DND-41 (cell line): ENCODE results near the gene HENMT1.
A peak's percentile ranks its signal among the peaks of the same experiment; 100 is the strongest.
"Not testable (repeated sequence)": the region's sequence is repeated elsewhere in the genome, so short reads cannot be mapped to it uniquely, and the experiment has no call there.

Experiments used
- ATAC-seq: fragments of 200-7000 bp; cut with Tn5 transposase; 3 replicates; pipeline ENCODE4 v1.9.1; 2021; ENCODE audit warnings: low read depth; ENCODE audit not compliant: insufficient read depth
- DNase-seq: peaks from one replicate; pipeline ENCODE4 v3.0.0-alpha.2; 2020
- H2AFZ ChIP-seq: 2 replicates; pipeline ENCODE4 v1.6.0; 2012; ENCODE audit warnings: low read depth, low read length
- H3K27ac ChIP-seq: 2 replicates; pipeline ENCODE4 v1.5.1; 2012; ENCODE audit warnings: low read length, inconsistent platforms
- H3K27me3 ChIP-seq: fragments of 200-600 bp; sonication (generic); 2 replicates; pipeline ENCODE4 v1.6.0; 2012; ENCODE audit warnings: low read length, mild to moderate bottlenecking, inconsistent platforms; ENCODE audit not compliant: insufficient read depth, poor library complexity
- H3K36me3 ChIP-seq: 2 replicates; pipeline ENCODE4 v1.5.1; 2012; ENCODE audit warnings: low read length, inconsistent platforms; ENCODE audit not compliant: insufficient read depth
- H3K4me1 ChIP-seq: 2 replicates; pipeline ENCODE4 v1.5.1; 2012; ENCODE audit warnings: mild to moderate bottlenecking, low read length; ENCODE audit not compliant: insufficient read depth
- H3K4me2 ChIP-seq: 2 replicates; pipeline ENCODE4 v1.6.0; 2012; ENCODE audit warnings: mild to moderate bottlenecking, moderate library complexity, low read length, inconsistent platforms; ENCODE audit not compliant: insufficient read depth
- H3K4me3 ChIP-seq, 2 experiments: fragments of 200-600 bp in 1 of 2; shearing (Covaris generic) in 1 of 2; 2 replicates each; pipeline ENCODE4 v1.5.1; 2012 to 2016; ENCODE audit warnings: inconsistent platforms in 2 of 2, low read length in 2 of 2, mild to moderate bottlenecking in 2 of 2, low read depth in 1 of 2, moderate library complexity in 1 of 2
- H3K79me2 ChIP-seq: 2 replicates; pipeline ENCODE4 v1.6.0; 2012; ENCODE audit warnings: low read length, inconsistent platforms; ENCODE audit not compliant: insufficient read depth
- H3K9ac ChIP-seq: 2 replicates; pipeline ENCODE4 v1.6.0; 2012; ENCODE audit warnings: low read depth, mild to moderate bottlenecking, inconsistent platforms, low read length, moderate library complexity
- H3K9me3 ChIP-seq: 2 replicates; pipeline ENCODE4 v1.5.1; 2012; ENCODE audit warnings: low read length, moderate library complexity, mild to moderate bottlenecking, inconsistent platforms; ENCODE audit not compliant: insufficient read depth, severe bottlenecking
- H4K20me1 ChIP-seq: 2 replicates; pipeline ENCODE4 v1.6.0; 2012; ENCODE audit warnings: low read length; ENCODE audit not compliant: insufficient read depth
- EZH2 ChIP-seq: IDR thresholded peaks from 3 replicates; pipeline ENCODE4 v1.6.1; 2012; ENCODE audit warnings: borderline replicate concordance, low read depth, mild to moderate bottlenecking, moderate library complexity, low read length, inconsistent platforms; ENCODE audit not compliant: severe bottlenecking
- TF ChIP-seq, protein P1 (sequence below): IDR thresholded peaks from 2 replicates; pipeline ENCODE4 v1.5.1; 2012; ENCODE audit warnings: borderline replicate concordance, low read length, moderate library complexity, mild to moderate bottlenecking; ENCODE audit not compliant: poor library complexity, severe bottlenecking; ENCODE audit errors: extremely low read depth

The HENMT1 gene

DNA sequence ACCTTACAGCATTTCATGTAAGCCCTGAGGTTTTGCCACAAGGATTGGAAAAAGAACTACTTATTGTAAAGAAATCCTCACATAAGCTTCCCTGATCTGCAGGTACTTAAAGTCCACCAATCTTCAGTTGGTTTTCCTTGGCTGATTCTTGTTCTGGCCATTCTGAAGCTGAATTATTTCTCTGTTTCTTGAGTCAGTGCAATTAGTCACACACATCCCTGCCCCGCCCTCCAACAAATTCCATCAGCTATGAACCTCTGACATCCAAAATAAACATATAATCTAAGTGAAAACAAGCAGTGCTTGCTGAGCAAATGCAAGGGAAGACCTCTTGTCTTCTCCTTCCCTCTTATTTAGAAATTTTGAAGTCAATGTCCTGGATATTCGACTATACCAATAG, 43.6 kb upstream of the HENMT1 start:
- Histone ChIP-seq H3K36me3 (peaks cover 21% of the 10 kb centered on the region), H2AFZ (no peak overlapping the region), H4K20me1 (peaks cover 8% of the 10 kb centered on the region; the same call in 1 of the 2 replicates), H3K27ac (no peak overlapping the region), H3K4me2 (no peak overlapping the region), H3K4me3 (no peak overlapping the region), H3K27me3 (no peaks in the 10 kb centered on the region), H3K79me2 (no peaks in the 10 kb centered on the region), H3K9me3 (no peaks in the 10 kb centered on the region), H3K4me1 (no peaks in the 10 kb centered on the region), H3K9ac (no peak overlapping the region)
- DNase-seq (no peak), ATAC-seq (no peak)
- no peak for TF ChIP-seq EZH2
- TF ChIP-seq, protein P1, sequence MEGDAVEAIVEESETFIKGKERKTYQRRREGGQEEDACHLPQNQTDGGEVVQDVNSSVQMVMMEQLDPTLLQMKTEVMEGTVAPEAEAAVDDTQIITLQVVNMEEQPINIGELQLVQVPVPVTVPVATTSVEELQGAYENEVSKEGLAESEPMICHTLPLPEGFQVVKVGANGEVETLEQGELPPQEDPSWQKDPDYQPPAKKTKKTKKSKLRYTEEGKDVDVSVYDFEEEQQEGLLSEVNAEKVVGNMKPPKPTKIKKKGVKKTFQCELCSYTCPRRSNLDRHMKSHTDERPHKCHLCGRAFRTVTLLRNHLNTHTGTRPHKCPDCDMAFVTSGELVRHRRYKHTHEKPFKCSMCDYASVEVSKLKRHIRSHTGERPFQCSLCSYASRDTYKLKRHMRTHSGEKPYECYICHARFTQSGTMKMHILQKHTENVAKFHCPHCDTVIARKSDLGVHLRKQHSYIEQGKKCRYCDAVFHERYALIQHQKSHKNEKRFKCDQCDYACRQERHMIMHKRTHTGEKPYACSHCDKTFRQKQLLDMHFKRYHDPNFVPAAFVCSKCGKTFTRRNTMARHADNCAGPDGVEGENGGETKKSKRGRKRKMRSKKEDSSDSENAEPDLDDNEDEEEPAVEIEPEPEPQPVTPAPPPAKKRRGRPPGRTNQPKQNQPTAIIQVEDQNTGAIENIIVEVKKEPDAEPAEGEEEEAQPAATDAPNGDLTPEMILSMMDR = no peak

DNA sequence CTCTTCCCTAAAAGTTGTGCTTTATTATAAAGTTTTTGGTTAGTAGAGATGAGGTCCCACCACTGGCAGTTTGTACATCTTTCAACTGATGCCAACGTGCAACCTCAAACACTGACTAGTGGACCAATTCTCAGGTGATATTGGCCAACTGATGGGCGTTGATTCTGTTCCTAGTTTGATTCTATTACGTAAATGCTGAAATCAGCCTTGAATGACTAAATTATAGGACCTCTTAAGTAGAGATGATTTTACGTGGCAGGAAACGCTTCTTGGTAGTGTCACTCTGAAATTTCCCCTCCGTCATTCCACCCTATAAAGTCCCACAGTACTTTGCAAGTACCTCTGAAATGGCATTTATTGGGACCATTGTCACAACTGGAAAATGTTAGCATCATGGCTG, 43.0 kb upstream of the HENMT1 start:
- H3K4me1 ChIP-seq = no peaks in the 10 kb centered on the region
- H3K4me3 ChIP-seq = no peak overlapping the region
- H4K20me1 ChIP-seq = peaks cover 14% of the 10 kb centered on the region; the same call in 1 of the 2 replicates
- no peak overlapping the region for H2AFZ ChIP-seq
- H3K79me2 ChIP-seq = no peaks in the 10 kb centered on the region
- TF ChIP-seq, protein P1 = no peak
- ATAC-seq = peak; percentile 8; the same call in 1 of the 3 replicates
- no peak for DNase-seq
- no peaks in the 10 kb centered on the region for H3K9me3 ChIP-seq
- H3K9ac ChIP-seq = no peak overlapping the region
- no peak overlapping the region for H3K27ac ChIP-seq
- H3K27me3 ChIP-seq = no peaks in the 10 kb centered on the region
- no peak overlapping the region for H3K4me2 ChIP-seq
- H3K36me3 ChIP-seq = peaks cover 27% of the 10 kb centered on the region

- H3K79me2 ChIP-seq, H3K9me3 ChIP-seq, H3K4me3 ChIP-seq, H3K4me1 ChIP-seq, H3K27ac ChIP-seq, H2AFZ ChIP-seq, H3K27me3 ChIP-seq, ATAC-seq, H3K4me2 ChIP-seq, H3K9ac ChIP-seq, DNase-seq: not testable (repeated sequence)
- peaks cover 23% of the 10 kb centered on the region; the same call in 1 of the 2 replicates for H4K20me1 ChIP-seq
- peaks cover 45% of the 10 kb centered on the region for H3K36me3 ChIP-seq
Observed at GRCh38 chr1:108702109-108702508, 41.2 kb upstream of the HENMT1 start.

DNA sequence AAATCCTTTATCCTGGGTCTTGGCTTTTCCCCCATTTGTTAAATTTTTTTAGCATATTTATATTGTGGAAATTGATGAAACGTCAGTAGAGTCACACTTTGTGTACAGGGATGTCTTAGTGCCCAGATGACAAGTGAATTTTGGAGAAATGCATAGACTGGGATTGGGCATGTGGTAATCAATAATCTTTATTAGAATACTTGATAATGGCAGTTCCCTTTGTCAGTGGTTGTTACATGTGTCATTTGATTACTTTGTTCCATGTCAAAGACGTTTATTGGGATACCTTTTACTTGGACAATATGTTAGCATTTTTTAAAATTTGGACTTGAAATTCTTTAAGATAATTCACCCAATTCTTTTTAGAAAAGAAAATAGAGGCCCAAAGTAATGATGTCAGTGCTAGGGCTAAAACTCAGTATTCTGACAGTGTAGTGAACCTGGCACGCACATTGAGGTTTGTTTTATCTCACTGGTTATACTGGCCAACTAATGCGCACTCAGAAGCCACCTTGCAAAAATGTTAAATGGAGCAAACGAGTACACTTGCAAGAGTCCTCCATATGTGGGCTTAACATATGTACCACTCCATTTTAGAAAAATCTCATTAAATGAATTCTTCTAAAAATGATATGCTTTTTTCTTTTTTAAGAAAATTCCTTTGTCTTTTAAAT, 40.4 kb upstream of the HENMT1 start:
- H3K36me3 ChIP-seq = peaks cover 53% of the 10 kb centered on the region
- ATAC-seq = no peak

More for the DNA sequence above, 40.4 kb upstream of the HENMT1 start:
- TF ChIP-seq, protein P1 = no peak
- TF ChIP-seq EZH2 = no peak
- no peaks in the 10 kb centered on the region for H3K9me3 ChIP-seq
- no peak overlapping the region for H3K27ac ChIP-seq
- peaks cover 30% of the 10 kb centered on the region; the same call in 1 of the 2 replicates for H4K20me1 ChIP-seq
- no peak overlapping the region for H2AFZ ChIP-seq
- H3K9ac ChIP-seq = no peak overlapping the region
- H3K4me1 ChIP-seq = no peaks in the 10 kb centered on the region
- H3K4me3 ChIP-seq = no peak overlapping the region
- H3K79me2 ChIP-seq = peaks cover 8% of the 10 kb centered on the region
- H3K4me2 ChIP-seq = no peak overlapping the region
- no peaks in the 10 kb centered on the region for H3K27me3 ChIP-seq
- no peak for DNase-seq
